ENCODE data around the gene GNB1L.
"Not testable (repeated sequence)": the region's sequence is repeated elsewhere in the genome, so short reads cannot be mapped to it uniquely, and the experiment has no call there.

GNB1L gene

GRCh38 chr22:19795617-19796008 is 59.1 kb downstream of the GNB1L start:
- no peak for DNase-seq (ENCODE audit: low spot score)

- no peak for DNase-seq (ENCODE audit: low spot score)
Measured at GRCh38 chr22:19793661-19794310, 60.9 kb downstream of the GNB1L start.

DNA sequence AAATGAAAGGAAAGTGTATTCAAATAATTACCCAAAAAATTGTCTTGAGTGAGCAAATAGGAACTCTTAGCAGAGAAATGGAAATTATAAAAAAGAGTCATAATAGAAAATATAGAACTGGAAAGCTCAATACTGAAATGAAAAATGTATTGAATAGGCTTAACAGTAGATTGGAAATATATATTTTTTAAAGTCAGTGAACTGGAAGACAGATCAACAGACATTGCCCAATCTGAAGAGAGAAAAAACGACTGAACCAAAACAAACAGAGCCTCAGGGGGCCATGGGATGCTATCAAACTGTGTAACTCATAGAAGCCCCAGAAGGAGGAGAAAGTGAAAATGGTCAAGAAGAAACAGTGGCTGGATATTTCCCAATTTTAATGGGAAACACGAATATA is 61.5 kb downstream of the GNB1L start:
- no peak for DNase-seq (ENCODE audit: low spot score)

- not testable (repeated sequence) for DNase-seq (ENCODE audit: low spot score)
Measured at GRCh38 chr22:19792383-19792896, 62.2 kb downstream of the GNB1L start.

GRCh38 chr22:19791894-19792293 is 62.8 kb downstream of the GNB1L start:
- DNase-seq (ENCODE audit: low spot score), result no peak

- DNase-seq (ENCODE audit: low spot score), result no peak
Measured at GRCh38 chr22:19791243-19791642, 63.4 kb downstream of the GNB1L start.

GRCh38 chr22:19789828-19790227 is 64.8 kb downstream of the GNB1L start:
- DNase-seq (ENCODE audit: low spot score), result no peak

GRCh38 chr22:19789406-19789805 is 65.3 kb downstream of the GNB1L start:
- DNase-seq (ENCODE audit: low spot score), result no peak

DNA sequence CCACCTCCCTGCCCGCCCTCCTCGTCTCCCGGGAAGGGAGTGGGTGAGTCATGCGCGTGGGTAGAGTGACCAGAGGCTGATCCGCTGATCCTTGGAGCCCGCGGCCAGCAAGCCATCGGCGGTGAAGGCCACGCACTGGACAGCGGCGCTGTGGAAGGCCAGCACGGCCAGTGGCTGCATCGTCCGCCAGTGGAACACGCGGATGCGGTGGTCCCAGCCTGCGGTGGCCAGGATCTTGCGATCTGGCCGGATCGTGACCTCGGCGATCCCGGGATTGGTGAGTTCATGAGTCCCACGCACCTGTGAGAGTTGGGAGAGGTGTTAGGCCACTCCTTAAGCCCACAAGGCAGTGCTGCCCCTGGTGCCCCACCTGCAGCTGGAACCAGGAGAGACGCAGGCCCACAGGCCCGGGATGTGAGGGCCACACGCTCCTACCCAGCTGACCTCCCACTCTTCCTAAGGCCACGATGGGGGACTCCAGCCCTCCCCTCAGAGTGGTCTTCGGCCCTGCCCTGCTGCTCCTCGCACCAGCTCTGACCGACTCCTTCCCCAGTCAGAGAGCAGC is 65.9 kb downstream of the GNB1L start:
- no peak for DNase-seq (ENCODE audit: low spot score)

GRCh38 chr22:19787849-19788141 is 66.9 kb downstream of the GNB1L start:
- no peak for DNase-seq (ENCODE audit: low spot score)

GRCh38 chr22:19786959-19787848 is 67.5 kb downstream of the GNB1L start:
- DNase-seq (ENCODE audit: low spot score), result no peak

- DNase-seq (ENCODE audit: low spot score), result no peak
Measured at GRCh38 chr22:19786264-19786585, 68.4 kb downstream of the GNB1L start.

DNA sequence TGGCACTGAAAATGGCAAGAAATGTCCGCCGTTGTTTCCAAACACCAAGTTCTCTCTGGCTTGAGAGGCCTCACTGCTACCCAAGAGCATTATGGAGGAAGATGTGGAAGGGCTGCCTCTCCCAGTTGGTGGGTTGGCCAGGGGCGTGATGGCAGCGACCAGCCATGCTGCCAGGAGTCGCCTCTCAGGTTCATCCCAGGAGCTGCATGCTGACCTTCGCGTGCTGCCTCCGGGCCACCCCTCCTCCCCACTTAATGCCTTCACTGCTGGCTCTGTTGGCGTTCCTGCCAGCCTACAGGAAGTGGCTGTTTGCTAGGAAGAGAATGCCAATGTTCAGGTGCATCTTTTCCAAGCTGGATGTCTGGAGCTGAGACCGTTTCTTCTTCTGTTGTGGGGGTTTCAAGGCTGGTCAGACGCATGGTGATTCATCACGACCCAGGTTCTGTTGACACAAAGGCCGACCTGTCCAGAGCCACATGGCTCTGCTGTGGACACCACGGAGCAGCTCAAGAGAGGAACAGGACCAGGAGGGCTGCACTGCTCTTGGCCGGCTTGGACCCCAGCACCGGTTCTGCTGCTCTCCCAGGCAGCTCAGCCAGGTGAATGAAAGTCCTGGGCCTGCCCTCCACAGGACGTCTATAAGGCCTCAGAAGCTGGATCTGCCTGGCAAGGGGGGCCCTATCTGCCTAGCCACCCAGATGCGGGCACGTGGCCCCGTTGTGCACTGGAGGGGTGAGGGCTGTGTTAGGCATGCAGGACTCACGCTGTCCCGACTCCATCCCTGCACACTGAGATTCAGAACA is 69.0 kb downstream of the GNB1L start:
- no peak for DNase-seq (ENCODE audit: low spot score)

- DNase-seq (ENCODE audit: low spot score), result no peak
Measured at GRCh38 chr22:19784384-19785175, 70.1 kb downstream of the GNB1L start.

- DNase-seq (ENCODE audit: low spot score), result no peak
Measured at GRCh38 chr22:19783586-19784383, 70.9 kb downstream of the GNB1L start.

GRCh38 chr22:19782533-19782932 is 72.1 kb downstream of the GNB1L start:
- no peak for DNase-seq (ENCODE audit: low spot score)

- DNase-seq (ENCODE audit: low spot score), result no peak
Measured at GRCh38 chr22:19779685-19780268, 74.9 kb downstream of the GNB1L start.

DNA sequence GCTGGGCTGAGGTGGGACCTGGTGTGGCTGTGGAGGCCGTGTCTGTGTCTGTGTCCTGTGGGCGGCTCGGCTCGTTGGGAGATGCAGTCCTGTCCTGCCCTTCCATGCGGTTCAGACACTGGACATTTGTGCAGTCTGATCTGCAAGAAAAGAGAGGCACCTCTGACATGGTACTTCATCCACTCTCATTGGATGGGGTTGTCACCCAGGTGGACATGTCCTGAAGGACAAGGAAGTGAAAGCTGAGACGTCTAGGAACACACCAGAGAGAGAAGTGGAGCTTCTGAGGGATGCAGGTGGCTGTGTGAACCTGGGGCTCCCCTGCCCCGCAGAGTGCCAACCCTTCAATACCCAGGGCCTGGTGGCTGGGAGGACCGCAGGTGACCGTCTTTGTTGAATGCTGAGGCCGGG is 75.7 kb downstream of the GNB1L start:
- DNase-seq (ENCODE audit: low spot score), result no peak

- not testable (repeated sequence) for DNase-seq (ENCODE audit: low spot score)
Measured at GRCh38 chr22:19777192-19777591, 77.5 kb downstream of the GNB1L start.

DNA sequence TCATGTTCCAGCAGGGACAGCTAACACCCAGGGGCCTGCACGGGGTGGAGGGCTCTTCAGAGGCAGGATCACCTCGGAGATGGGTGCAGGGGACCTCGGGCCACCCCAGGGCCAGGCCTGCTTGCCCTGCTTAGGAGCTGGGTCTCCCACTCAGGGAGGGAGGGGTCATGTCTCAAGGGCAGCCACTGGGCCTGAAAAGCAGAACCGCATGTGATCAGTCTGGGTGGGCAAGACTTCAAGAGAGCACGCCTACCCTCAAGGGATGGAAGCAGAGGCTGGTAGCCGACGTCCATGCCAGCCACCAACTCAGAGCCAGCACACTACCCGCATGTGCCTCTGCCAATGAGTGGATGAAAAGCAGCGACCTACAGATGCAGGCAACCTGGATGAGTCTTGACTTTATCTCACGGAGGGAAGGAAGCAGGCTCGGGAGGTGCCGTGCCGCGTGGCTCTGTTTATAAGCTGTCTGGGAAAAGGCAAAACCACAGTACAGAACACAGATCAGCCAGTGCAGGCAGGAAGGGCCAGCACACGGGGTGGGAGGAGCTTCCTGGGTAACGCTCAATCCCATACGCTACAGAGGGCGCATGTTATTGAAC is 78.1 kb downstream of the GNB1L start:
- DNase-seq (ENCODE audit: low spot score), result no peak

Data from HuH-7.5 (cell line).